ENCODE results near the gene CEP85L. TPM values are rescaled to one million over a fixed set of nuclear protein-coding genes. Genes with fewer than 3 reads are reported as not detected.

Gene CEP85L
- total and polyA plus RNA-seq, 2 experiments from 2014 or later, result 12.4 to 13.0 TPM

- Histone ChIP-seq H3K9me2 (ENCODE audit: insufficient read depth) (no peaks in the 10 kb centered on the region), H4K20me1 (ENCODE audit: insufficient read depth) (no peaks in the 10 kb centered on the region), H3K9ac (no peak overlapping the region), H3K79me2 (ENCODE audit: insufficient read depth) (no peaks in the 10 kb centered on the region), H3K4me1 (ENCODE audit: insufficient read depth) (peaks cover 21% of the 10 kb centered on the region), H3F3A (ENCODE audit: insufficient read depth) (peaks cover 20% of the 10 kb centered on the region; the same call in 1 of the 2 replicates), H3K4me2 (ENCODE audit: unreplicated experiment) (no peak overlapping the region), H3K36me3 (ENCODE audit: low read depth) (no peaks in the 10 kb centered on the region), H2AFZ (no peak overlapping the region), H3K27me3 (replicated peaks; ENCODE audit: insufficient read depth) (no peaks in the 10 kb centered on the region), H3K27ac (no peak overlapping the region), H3K4me3 (no peak overlapping the region), H3K9me3 (ENCODE audit: low read depth) (no peaks in the 10 kb centered on the region)
- peak; percentile 14 for DNase-seq
- in situ Hi-C loops (cut with MboI), result no loop called here
- no peak for TF ChIP-seq EZH2 (IDR thresholded peaks at IDR 0.05; ENCODE audit: insufficient read depth, poor library complexity, severe bottlenecking)
- TF ChIP-seq EZH2phosphoT487 (IDR thresholded peaks at IDR 0.05; ENCODE audit: insufficient read depth, low read depth), result no peak
- 38 to 44% methylated on average over 1 of the region's 1 CpG for WGBS, 2 experiments (ENCODE audit: low coverage in 1 of 2, low lambda C conversion rate in 2 of 2, missing lambda C conversion rate in 2 of 2)
Observed at GRCh38 chr6:118667988-118668387, 16.6 kb upstream of the CEP85L start.

DNA sequence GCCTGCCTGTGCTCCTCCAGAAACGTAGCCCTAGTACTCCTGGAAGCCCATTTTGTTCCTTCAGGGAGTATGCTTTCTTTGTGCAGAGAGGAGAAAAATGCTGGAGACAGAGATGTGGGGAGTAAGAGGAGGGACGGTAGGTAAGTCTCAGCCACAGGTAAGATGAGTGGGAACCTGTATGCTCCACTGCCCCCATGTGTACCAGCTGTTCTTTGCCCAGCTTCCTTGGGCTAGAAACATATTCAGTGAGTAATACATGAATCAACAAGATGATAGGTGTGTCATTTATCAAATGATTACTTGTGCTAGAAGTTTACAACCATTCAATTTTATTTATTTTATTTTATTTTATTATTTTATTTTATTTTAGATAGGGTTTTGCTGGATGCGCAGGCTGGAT, 13.6 kb upstream of the CEP85L start:
- Histone ChIP-seq H3K9me3 (ENCODE audit: low read depth) (no peaks in the 10 kb centered on the region), H4K20me1 (ENCODE audit: insufficient read depth) (no peaks in the 10 kb centered on the region), H3K27me3 (replicated peaks; ENCODE audit: insufficient read depth) (no peaks in the 10 kb centered on the region), H3K9me2 (ENCODE audit: insufficient read depth) (no peaks in the 10 kb centered on the region), H3K9ac (peak overlapping the region; percentile 62), H3K79me2 (ENCODE audit: insufficient read depth) (no peaks in the 10 kb centered on the region), H3K4me2 (ENCODE audit: unreplicated experiment) (peak overlapping the region; percentile 78), H2AFZ (peak overlapping the region; percentile 71), H3K4me1 (ENCODE audit: insufficient read depth) (peaks cover 21% of the 10 kb centered on the region), H3F3A (ENCODE audit: insufficient read depth) (peaks cover 20% of the 10 kb centered on the region; the same call in 1 of the 2 replicates), H3K4me3 (peak overlapping the region; percentile 67), H3K36me3 (ENCODE audit: low read depth) (no peaks in the 10 kb centered on the region), H3K27ac (no peak overlapping the region)
- TF ChIP-seq EZH2phosphoT487 (IDR thresholded peaks at IDR 0.05; ENCODE audit: insufficient read depth, low read depth), result no peak
- TF ChIP-seq EZH2 (IDR thresholded peaks at IDR 0.05; ENCODE audit: insufficient read depth, poor library complexity, severe bottlenecking), result no peak
- in situ Hi-C loops (cut with MboI), result no loop called here
- no peak for DNase-seq
- WGBS, 2 experiments (ENCODE audit: low coverage in 1 of 2, low lambda C conversion rate in 2 of 2, missing lambda C conversion rate in 2 of 2), result 68 to 74% methylated on average over 3 of the region's 3 CpGs

GRCh38 chr6:118663993-118664985, 12.9 kb upstream of the CEP85L start:
- Histone ChIP-seq H3K4me3 (peak overlapping the region; percentile 67), H3K79me2 (ENCODE audit: insufficient read depth) (no peaks in the 10 kb centered on the region), H3K9ac (peak overlapping the region; percentile 62), H3F3A (ENCODE audit: insufficient read depth) (peaks cover 20% of the 10 kb centered on the region; the same call in 1 of the 2 replicates), H3K9me3 (ENCODE audit: low read depth) (no peaks in the 10 kb centered on the region), H4K20me1 (ENCODE audit: insufficient read depth) (no peaks in the 10 kb centered on the region), H2AFZ (peak overlapping the region; percentile 71), H3K9me2 (ENCODE audit: insufficient read depth) (no peaks in the 10 kb centered on the region), H3K27me3 (replicated peaks; ENCODE audit: insufficient read depth) (no peaks in the 10 kb centered on the region), H3K4me1 (ENCODE audit: insufficient read depth) (peaks cover 26% of the 10 kb centered on the region), H3K36me3 (ENCODE audit: low read depth) (no peaks in the 10 kb centered on the region), H3K27ac (no peak overlapping the region), H3K4me2 (ENCODE audit: unreplicated experiment) (peak overlapping the region; percentile 78)
- 56 to 58% methylated on average over 10 of the region's 10 CpGs for WGBS, 2 experiments (ENCODE audit: low coverage in 1 of 2, low lambda C conversion rate in 2 of 2, missing lambda C conversion rate in 2 of 2)
- DNase-seq, result peak; percentile 50
- TF ChIP-seq EZH2phosphoT487 (IDR thresholded peaks at IDR 0.05; ENCODE audit: insufficient read depth, low read depth) (no peak), EZH2 (IDR thresholded peaks at IDR 0.05; ENCODE audit: insufficient read depth, poor library complexity, severe bottlenecking) (no peak)
- in situ Hi-C loops (cut with MboI), result no loop called here

GRCh38 chr6:118661831-118662230, 10.4 kb upstream of the CEP85L start:
- Histone ChIP-seq H3F3A (ENCODE audit: insufficient read depth) (no peaks in the 10 kb centered on the region), H3K27ac (no peak overlapping the region), H4K20me1 (ENCODE audit: insufficient read depth) (no peaks in the 10 kb centered on the region), H3K4me2 (ENCODE audit: unreplicated experiment) (no peak overlapping the region), H2AFZ (no peak overlapping the region), H3K36me3 (ENCODE audit: low read depth) (no peaks in the 10 kb centered on the region), H3K9me3 (ENCODE audit: low read depth) (no peaks in the 10 kb centered on the region), H3K4me3 (no peak overlapping the region), H3K4me1 (ENCODE audit: insufficient read depth) (peaks cover 6% of the 10 kb centered on the region; the same call in 1 of the 2 replicates), H3K79me2 (ENCODE audit: insufficient read depth) (no peaks in the 10 kb centered on the region), H3K9me2 (ENCODE audit: insufficient read depth) (no peaks in the 10 kb centered on the region), H3K27me3 (replicated peaks; ENCODE audit: insufficient read depth) (no peaks in the 10 kb centered on the region), H3K9ac (no peak overlapping the region)
- DNase-seq, result no peak
- 95 to 97% methylated on average over 3 of the region's 3 CpGs for WGBS, 2 experiments (ENCODE audit: low coverage in 1 of 2, low lambda C conversion rate in 2 of 2, missing lambda C conversion rate in 2 of 2)
- in situ Hi-C loops (cut with MboI), result no loop called here
- no peak for TF ChIP-seq EZH2 (IDR thresholded peaks at IDR 0.05; ENCODE audit: insufficient read depth, poor library complexity, severe bottlenecking)
